OCI-LY7 (cell line): ENCODE data around the gene DEAF1.

Experiments used
- EZH2phosphoT487 ChIP-seq: fragments of 200-600 bp; sonication (generic); IDR thresholded peaks from 2 replicates; pipeline ENCODE4 v1.6.1; 2018; ENCODE audit warnings: low read depth, borderline replicate concordance, mild to moderate bottlenecking, mixed run types, antibody characterized with exemption, low read length, moderate library complexity, mixed read lengths
- TF ChIP-seq, protein P1 (sequence below): fragments of 200-600 bp; sonication (generic); conservative IDR thresholded peaks from 2 replicates; pipeline ENCODE4 v1.5.1; 2014; ENCODE audit warnings: mild to moderate bottlenecking, antibody characterized with exemption, low read length, moderate library complexity, mixed read lengths

DNA sequence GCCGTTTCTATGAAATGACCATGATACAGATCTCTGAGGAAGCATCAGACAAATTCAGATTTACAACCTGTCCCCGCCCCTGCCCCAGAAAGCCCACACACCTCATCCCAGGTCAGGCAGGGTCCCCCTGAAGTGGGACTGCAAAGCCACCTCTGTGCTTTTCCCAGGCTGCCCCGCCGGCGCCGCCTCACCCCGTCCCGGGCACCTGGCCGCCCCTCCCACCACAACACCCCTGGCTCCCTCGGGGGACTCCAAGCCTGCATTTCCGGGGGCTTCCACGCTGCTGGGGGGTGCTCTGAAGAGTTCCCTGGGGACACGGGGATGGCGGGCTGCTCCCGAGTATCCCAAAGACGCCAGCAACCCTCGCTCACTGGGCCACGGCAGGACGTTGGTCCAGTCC is 34.7 kb downstream of the DEAF1 start:
- TF ChIP-seq, protein P1, sequence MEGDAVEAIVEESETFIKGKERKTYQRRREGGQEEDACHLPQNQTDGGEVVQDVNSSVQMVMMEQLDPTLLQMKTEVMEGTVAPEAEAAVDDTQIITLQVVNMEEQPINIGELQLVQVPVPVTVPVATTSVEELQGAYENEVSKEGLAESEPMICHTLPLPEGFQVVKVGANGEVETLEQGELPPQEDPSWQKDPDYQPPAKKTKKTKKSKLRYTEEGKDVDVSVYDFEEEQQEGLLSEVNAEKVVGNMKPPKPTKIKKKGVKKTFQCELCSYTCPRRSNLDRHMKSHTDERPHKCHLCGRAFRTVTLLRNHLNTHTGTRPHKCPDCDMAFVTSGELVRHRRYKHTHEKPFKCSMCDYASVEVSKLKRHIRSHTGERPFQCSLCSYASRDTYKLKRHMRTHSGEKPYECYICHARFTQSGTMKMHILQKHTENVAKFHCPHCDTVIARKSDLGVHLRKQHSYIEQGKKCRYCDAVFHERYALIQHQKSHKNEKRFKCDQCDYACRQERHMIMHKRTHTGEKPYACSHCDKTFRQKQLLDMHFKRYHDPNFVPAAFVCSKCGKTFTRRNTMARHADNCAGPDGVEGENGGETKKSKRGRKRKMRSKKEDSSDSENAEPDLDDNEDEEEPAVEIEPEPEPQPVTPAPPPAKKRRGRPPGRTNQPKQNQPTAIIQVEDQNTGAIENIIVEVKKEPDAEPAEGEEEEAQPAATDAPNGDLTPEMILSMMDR = no peak
- no peak for TF ChIP-seq EZH2phosphoT487
